ENCODE data around the gene FAM81A. TPM values are rescaled to one million over a fixed set of nuclear protein-coding genes. Genes with fewer than 3 reads are reported as not detected.
A peak's percentile ranks its signal among the peaks of the same experiment; 100 is the strongest.

The FAM81A gene
- total RNA-seq, 1 donor from 2014 or later = 0.92 TPM

GRCh38 chr15:59432389-59432788, 5.6 kb upstream of the FAM81A start:
- Mint-ChIP-seq H3K9me3 (peaks cover 6% of the 10 kb centered on the region), H3K4me1 (peaks cover 8% of the 10 kb centered on the region), H3K36me3 (no peaks in the 10 kb centered on the region), H3K27ac (no peak overlapping the region), H3K27me3 (ENCODE audit: low read depth) (peaks cover 56% of the 10 kb centered on the region), H3K4me3 (no peak overlapping the region)
- TF ChIP-seq, protein P1, sequence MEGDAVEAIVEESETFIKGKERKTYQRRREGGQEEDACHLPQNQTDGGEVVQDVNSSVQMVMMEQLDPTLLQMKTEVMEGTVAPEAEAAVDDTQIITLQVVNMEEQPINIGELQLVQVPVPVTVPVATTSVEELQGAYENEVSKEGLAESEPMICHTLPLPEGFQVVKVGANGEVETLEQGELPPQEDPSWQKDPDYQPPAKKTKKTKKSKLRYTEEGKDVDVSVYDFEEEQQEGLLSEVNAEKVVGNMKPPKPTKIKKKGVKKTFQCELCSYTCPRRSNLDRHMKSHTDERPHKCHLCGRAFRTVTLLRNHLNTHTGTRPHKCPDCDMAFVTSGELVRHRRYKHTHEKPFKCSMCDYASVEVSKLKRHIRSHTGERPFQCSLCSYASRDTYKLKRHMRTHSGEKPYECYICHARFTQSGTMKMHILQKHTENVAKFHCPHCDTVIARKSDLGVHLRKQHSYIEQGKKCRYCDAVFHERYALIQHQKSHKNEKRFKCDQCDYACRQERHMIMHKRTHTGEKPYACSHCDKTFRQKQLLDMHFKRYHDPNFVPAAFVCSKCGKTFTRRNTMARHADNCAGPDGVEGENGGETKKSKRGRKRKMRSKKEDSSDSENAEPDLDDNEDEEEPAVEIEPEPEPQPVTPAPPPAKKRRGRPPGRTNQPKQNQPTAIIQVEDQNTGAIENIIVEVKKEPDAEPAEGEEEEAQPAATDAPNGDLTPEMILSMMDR (IDR thresholded peaks at IDR 0.05; ENCODE audit: unreplicated experiment) = no peak
- DNase-seq (ENCODE audit: low spot score in 2 of 2, unreplicated experiment in 2 of 2) = no peak

- Mint-ChIP-seq H3K4me3 (no peak overlapping the region), H3K4me1 (peaks cover 14% of the 10 kb centered on the region), H3K27me3 (ENCODE audit: low read depth) (peaks cover 74% of the 10 kb centered on the region), H3K36me3 (no peaks in the 10 kb centered on the region), H3K27ac (no peak overlapping the region), H3K9me3 (peaks cover 4% of the 10 kb centered on the region)
- TF ChIP-seq, protein P1 (IDR thresholded peaks at IDR 0.05; ENCODE audit: unreplicated experiment) = no peak
- no peak for DNase-seq (ENCODE audit: low spot score in 2 of 2, unreplicated experiment in 2 of 2)
These were observed 3.5 kb upstream of the FAM81A start for GRCh38 chr15:59434481-59434880.

GRCh38 chr15:59436774-59437141, 1.2 kb upstream of the FAM81A start:
- H3K9me3 Mint-ChIP-seq = no peaks in the 10 kb centered on the region

GRCh38 chr15:59437142-59437816, 707 bp upstream of the FAM81A start:
- H3K9me3 Mint-ChIP-seq = no peaks in the 10 kb centered on the region
- no peak for DNase-seq (ENCODE audit: low spot score in 2 of 2, unreplicated experiment in 2 of 2)
- peaks cover 14% of the 10 kb centered on the region for H3K4me1 Mint-ChIP-seq
- H3K27ac Mint-ChIP-seq = peak overlapping the region; percentile 35
- H3K4me3 Mint-ChIP-seq = peak overlapping the region; percentile 74
- TF ChIP-seq, protein P1 (IDR thresholded peaks at IDR 0.05; ENCODE audit: unreplicated experiment) = no peak
- peaks cover 91% of the 10 kb centered on the region for H3K27me3 Mint-ChIP-seq (ENCODE audit: low read depth)
- no peaks in the 10 kb centered on the region for H3K36me3 Mint-ChIP-seq

More at GRCh38 chr15:59436774-59437141, 1.2 kb upstream of the FAM81A start:
- no peak for DNase-seq (ENCODE audit: low spot score in 2 of 2, unreplicated experiment in 2 of 2)
- TF ChIP-seq, protein P1 (IDR thresholded peaks at IDR 0.05; ENCODE audit: unreplicated experiment) = no peak
- Mint-ChIP-seq H3K4me3 (peak overlapping the region; percentile 74), H3K4me1 (peaks cover 14% of the 10 kb centered on the region), H3K27me3 (ENCODE audit: low read depth) (peaks cover 91% of the 10 kb centered on the region), H3K27ac (no peak overlapping the region), H3K36me3 (no peaks in the 10 kb centered on the region)

- Mint-ChIP-seq H3K36me3 (no peaks in the 10 kb centered on the region), H3K9me3 (no peaks in the 10 kb centered on the region), H3K4me1 (peaks cover 14% of the 10 kb centered on the region), H3K27ac (no peak overlapping the region), H3K4me3 (peak overlapping the region; percentile 58), H3K27me3 (ENCODE audit: low read depth) (peaks cover 89% of the 10 kb centered on the region)
- no peak for DNase-seq (ENCODE audit: low spot score in 2 of 2, unreplicated experiment in 2 of 2)
- TF ChIP-seq, protein P1 (IDR thresholded peaks at IDR 0.05; ENCODE audit: unreplicated experiment) = no peak
These were observed 772 bp downstream of the FAM81A start for GRCh38 chr15:59438625-59439290.
